ENCODE results near the gene IGF2BP1. TPM values are rescaled to one million over a fixed set of nuclear protein-coding genes. Genes with fewer than 3 reads are reported as not detected.

IGF2BP1 gene
- total and polyA plus RNA-seq, 2 donors, result 0.07 to 10.9 TPM

GRCh38 chr17:49054342-49055092 is 57.3 kb downstream of the IGF2BP1 start:
- no peaks in the 10 kb centered on the region for H3K9me3 ChIP-seq (ENCODE audit: control insufficient read depth in 2 of 2, insufficient read depth in 1 of 2, low read length in 1 of 2)
- DNase-seq (ENCODE audit: low read depth in 6 of 9, low spot score in 9 of 9), result no peak
- whole genome bisulfite sequencing, result 95% methylated on average over 6 of the region's 6 CpGs
- no peaks in the 10 kb centered on the region for H3K27me3 ChIP-seq (ENCODE audit: control insufficient read depth in 2 of 2, insufficient read depth in 1 of 2, low read length in 1 of 2)
- no peaks in the 10 kb centered on the region for H3K4me1 ChIP-seq (ENCODE audit: control insufficient read depth in 2 of 2, insufficient read depth in 2 of 2, low read length in 2 of 2)
- peaks cover 0 to 40% of the 10 kb centered on the region in 2 donors for H3K36me3 ChIP-seq (ENCODE audit: control insufficient read depth in 2 of 2, insufficient read depth in 2 of 2, low read length in 1 of 2)
- no peak overlapping the region for H3K27ac ChIP-seq (ENCODE audit: low read depth in 1 of 2, low read length in 1 of 2)
- H3K4me3 ChIP-seq (ENCODE audit: low read length in 2 of 2), result no peak overlapping the region

GRCh38 chr17:49055181-49055927 is 58.2 kb downstream of the IGF2BP1 start:
- no peaks in the 10 kb centered on the region for H3K27me3 ChIP-seq (ENCODE audit: control insufficient read depth in 2 of 2, insufficient read depth in 1 of 2, low read length in 1 of 2)
- H3K4me1 ChIP-seq (ENCODE audit: control insufficient read depth in 2 of 2, insufficient read depth in 2 of 2, low read length in 2 of 2), result no peaks in the 10 kb centered on the region

GRCh38 chr17:49061524-49061943 is 64.3 kb downstream of the IGF2BP1 start:
- H3K4me3 ChIP-seq (ENCODE audit: low read length in 2 of 2), result no peak overlapping the region
- H3K4me1 ChIP-seq (ENCODE audit: control insufficient read depth in 2 of 2, insufficient read depth in 2 of 2, low read length in 2 of 2), result no peaks in the 10 kb centered on the region
- 77% methylated on average over 7 of the region's 7 CpGs for WGBS
- DNase-seq (ENCODE audit: low read depth in 6 of 9, low spot score in 9 of 9), result no peak
- H3K9me3 ChIP-seq (ENCODE audit: control insufficient read depth in 2 of 2, insufficient read depth in 1 of 2, low read length in 1 of 2), result no peaks in the 10 kb centered on the region
- H3K27ac ChIP-seq (ENCODE audit: low read depth in 1 of 2, low read length in 1 of 2), result no peak overlapping the region
- H3K36me3 ChIP-seq (ENCODE audit: control insufficient read depth in 2 of 2, insufficient read depth in 2 of 2, low read length in 1 of 2), result no peaks in the 10 kb centered on the region
- H3K27me3 ChIP-seq (ENCODE audit: control insufficient read depth in 2 of 2, insufficient read depth in 1 of 2, low read length in 1 of 2), result no peaks in the 10 kb centered on the region

More at GRCh38 chr17:49055181-49055927, 58.2 kb downstream of the IGF2BP1 start:
- DNase-seq (ENCODE audit: low read depth in 6 of 9, low spot score in 9 of 9), result no peak
- 92% methylated on average over 7 of the region's 7 CpGs for WGBS
- Histone ChIP-seq H3K27ac (ENCODE audit: low read depth in 1 of 2, low read length in 1 of 2) (no peak overlapping the region), H3K4me3 (ENCODE audit: low read length in 2 of 2) (no peak overlapping the region), H3K9me3 (ENCODE audit: control insufficient read depth in 2 of 2, insufficient read depth in 1 of 2, low read length in 1 of 2) (no peaks in the 10 kb centered on the region), H3K36me3 (ENCODE audit: control insufficient read depth in 2 of 2, insufficient read depth in 2 of 2, low read length in 1 of 2) (peaks cover 0 to 32% of the 10 kb centered on the region in 2 donors)

GRCh38 chr17:49063652-49064051 is 66.5 kb downstream of the IGF2BP1 start:
- Histone ChIP-seq H3K36me3 (ENCODE audit: control insufficient read depth in 2 of 2, insufficient read depth in 2 of 2, low read length in 1 of 2) (no peaks in the 10 kb centered on the region), H3K4me3 (ENCODE audit: low read length in 2 of 2) (no peak overlapping the region), H3K27ac (ENCODE audit: low read depth in 1 of 2, low read length in 1 of 2) (no peak overlapping the region), H3K27me3 (ENCODE audit: control insufficient read depth in 2 of 2, insufficient read depth in 1 of 2, low read length in 1 of 2) (peaks cover 0 to 4% of the 10 kb centered on the region in 2 donors), H3K4me1 (ENCODE audit: control insufficient read depth in 2 of 2, insufficient read depth in 2 of 2, low read length in 2 of 2) (no peaks in the 10 kb centered on the region), H3K9me3 (ENCODE audit: control insufficient read depth in 2 of 2, insufficient read depth in 1 of 2, low read length in 1 of 2) (no peaks in the 10 kb centered on the region)
- 74% methylated on average over 2 of the region's 2 CpGs for WGBS
- no peak for DNase-seq (ENCODE audit: low read depth in 6 of 9, low spot score in 9 of 9)

- no peaks in the 10 kb centered on the region for H3K4me1 ChIP-seq (ENCODE audit: control insufficient read depth in 2 of 2, insufficient read depth in 2 of 2, low read length in 2 of 2)
- WGBS, result 89% methylated on average over 8 of the region's 8 CpGs
- no peaks in the 10 kb centered on the region for H3K36me3 ChIP-seq (ENCODE audit: control insufficient read depth in 2 of 2, insufficient read depth in 2 of 2, low read length in 1 of 2)
- H3K4me3 ChIP-seq (ENCODE audit: low read length in 2 of 2), result no peak overlapping the region
- no peak overlapping the region for H3K27ac ChIP-seq (ENCODE audit: low read depth in 1 of 2, low read length in 1 of 2)
- H3K27me3 ChIP-seq (ENCODE audit: control insufficient read depth in 2 of 2, insufficient read depth in 1 of 2, low read length in 1 of 2), result peaks cover 0 to 6% of the 10 kb centered on the region in 2 donors
- no peaks in the 10 kb centered on the region for H3K9me3 ChIP-seq (ENCODE audit: control insufficient read depth in 2 of 2, insufficient read depth in 1 of 2, low read length in 1 of 2)
- no peak for DNase-seq (ENCODE audit: low read depth in 6 of 9, low spot score in 9 of 9)
Observed at GRCh38 chr17:49067163-49067562, 70.0 kb downstream of the IGF2BP1 start.

GRCh38 chr17:49069585-49070273 is 72.5 kb downstream of the IGF2BP1 start:
- DNase-seq (ENCODE audit: low read depth in 6 of 9, low spot score in 9 of 9), result no peak
- Histone ChIP-seq H3K36me3 (ENCODE audit: control insufficient read depth in 2 of 2, insufficient read depth in 2 of 2, low read length in 1 of 2) (no peaks in the 10 kb centered on the region), H3K27ac (ENCODE audit: low read depth in 1 of 2, low read length in 1 of 2) (no peak overlapping the region), H3K4me1 (ENCODE audit: control insufficient read depth in 2 of 2, insufficient read depth in 2 of 2, low read length in 2 of 2) (no peaks in the 10 kb centered on the region), H3K27me3 (ENCODE audit: control insufficient read depth in 2 of 2, insufficient read depth in 1 of 2, low read length in 1 of 2) (peaks cover 2 to 6% of the 10 kb centered on the region in 2 donors), H3K4me3 (ENCODE audit: low read length in 2 of 2) (no peak overlapping the region), H3K9me3 (ENCODE audit: control insufficient read depth in 2 of 2, insufficient read depth in 1 of 2, low read length in 1 of 2) (no peaks in the 10 kb centered on the region)
- WGBS, result 93% methylated on average over 2 of the region's 2 CpGs

GRCh38 chr17:49071106-49071505 is 73.9 kb downstream of the IGF2BP1 start:
- Histone ChIP-seq H3K4me1 (ENCODE audit: control insufficient read depth in 2 of 2, insufficient read depth in 2 of 2, low read length in 2 of 2) (no peaks in the 10 kb centered on the region), H3K4me3 (ENCODE audit: low read length in 2 of 2) (no peak overlapping the region), H3K9me3 (ENCODE audit: control insufficient read depth in 2 of 2, insufficient read depth in 1 of 2, low read length in 1 of 2) (no peaks in the 10 kb centered on the region), H3K27ac (ENCODE audit: low read depth in 1 of 2, low read length in 1 of 2) (no peak overlapping the region), H3K36me3 (ENCODE audit: control insufficient read depth in 2 of 2, insufficient read depth in 2 of 2, low read length in 1 of 2) (no peaks in the 10 kb centered on the region), H3K27me3 (ENCODE audit: control insufficient read depth in 2 of 2, insufficient read depth in 1 of 2, low read length in 1 of 2) (peaks cover 2 to 6% of the 10 kb centered on the region in 2 donors)
- WGBS, result 36% methylated on average over 1 of the region's 1 CpG
- DNase-seq (ENCODE audit: low read depth in 6 of 9, low spot score in 9 of 9), result no peak

- Histone ChIP-seq H3K9me3 (ENCODE audit: control insufficient read depth in 2 of 2, insufficient read depth in 1 of 2, low read length in 1 of 2) (no peaks in the 10 kb centered on the region), H3K4me1 (ENCODE audit: control insufficient read depth in 2 of 2, insufficient read depth in 2 of 2, low read length in 2 of 2) (no peaks in the 10 kb centered on the region), H3K36me3 (ENCODE audit: control insufficient read depth in 2 of 2, insufficient read depth in 2 of 2, low read length in 1 of 2) (no peaks in the 10 kb centered on the region), H3K4me3 (ENCODE audit: low read length in 2 of 2) (no peak overlapping the region), H3K27me3 (ENCODE audit: control insufficient read depth in 2 of 2, insufficient read depth in 1 of 2, low read length in 1 of 2) (peaks cover 2% of the 10 kb centered on the region in 2 donors), H3K27ac (ENCODE audit: low read depth in 1 of 2, low read length in 1 of 2) (no peak overlapping the region)
- no peak for DNase-seq (ENCODE audit: low read depth in 6 of 9, low spot score in 9 of 9)
- 95% methylated on average over 3 of the region's 3 CpGs for WGBS
Observed at GRCh38 chr17:49074851-49075540, 77.8 kb downstream of the IGF2BP1 start.
